Fibroblast of pulmonary artery (primary cell): ENCODE data around the gene WNT1.

ENCODE experiments used
- DNase-seq: peaks from one replicate; pipeline ENCODE4 v3.0.0-alpha.2; 2010; ENCODE audit warnings: low read depth
- H3K4me3 ChIP-seq: replicated peaks from 2 replicates; pipeline ENCODE4 v1.5.1; 2011; ENCODE audit warnings: low read depth, mild to moderate bottlenecking, control low read depth, low read length, moderate library complexity
- TF ChIP-seq, protein P1 (sequence below): IDR thresholded peaks from 2 replicates; pipeline ENCODE4 v1.5.1; 2011; ENCODE audit warnings: mild to moderate bottlenecking, control low read depth, low read length, inconsistent platforms; ENCODE audit errors: missing control alignments

WNT1 gene

DNA sequence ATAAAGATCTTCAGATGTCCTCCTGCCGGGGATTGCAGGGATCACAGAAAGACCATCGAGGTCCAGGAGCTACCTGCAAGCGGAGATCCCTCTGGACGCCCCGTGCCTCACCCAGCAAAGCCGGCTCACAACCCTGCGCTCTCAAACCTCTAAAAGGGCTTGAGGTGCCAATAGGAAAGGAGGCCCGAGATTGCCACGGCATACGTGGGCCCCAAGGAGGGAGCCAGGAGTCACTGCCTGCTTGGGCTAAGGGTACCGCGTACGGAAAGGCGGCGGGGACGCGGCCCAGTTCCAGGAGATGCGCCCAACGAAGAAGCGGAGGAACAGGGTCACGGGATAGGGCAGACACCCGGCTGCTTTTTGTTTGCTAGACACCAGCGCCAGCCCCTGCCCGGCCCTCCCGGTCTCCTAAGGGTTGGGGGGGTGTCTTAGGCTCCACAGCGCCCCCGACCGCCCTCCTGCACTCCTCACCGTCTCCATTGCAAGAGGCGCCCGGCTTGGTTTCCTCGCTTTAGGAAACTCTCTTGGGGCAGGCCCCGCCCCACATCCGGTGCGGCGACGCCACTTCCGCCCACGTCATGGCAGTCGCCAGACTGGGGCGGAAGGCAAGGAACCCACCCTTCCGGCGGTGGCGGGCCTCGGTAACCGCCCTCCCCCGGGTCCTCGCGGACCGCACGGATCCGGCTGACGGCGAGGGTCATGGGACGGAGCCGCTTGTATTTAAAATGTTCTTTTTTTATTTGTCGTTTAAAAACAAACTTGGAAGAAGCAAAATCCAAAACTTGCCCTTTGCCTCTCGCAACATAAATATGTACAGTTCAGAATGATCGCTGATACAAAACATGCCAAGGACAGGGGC lies 40.4 kb downstream of the WNT1 start, which contains the start of gene PRKAG1:
Gene PRKAG1, minus strand, starts transcription at position 516 of the 859 bp plus-strand sequence. Its CDS starts 36 bp downstream, at position 480.
- TF ChIP-seq, protein P1, sequence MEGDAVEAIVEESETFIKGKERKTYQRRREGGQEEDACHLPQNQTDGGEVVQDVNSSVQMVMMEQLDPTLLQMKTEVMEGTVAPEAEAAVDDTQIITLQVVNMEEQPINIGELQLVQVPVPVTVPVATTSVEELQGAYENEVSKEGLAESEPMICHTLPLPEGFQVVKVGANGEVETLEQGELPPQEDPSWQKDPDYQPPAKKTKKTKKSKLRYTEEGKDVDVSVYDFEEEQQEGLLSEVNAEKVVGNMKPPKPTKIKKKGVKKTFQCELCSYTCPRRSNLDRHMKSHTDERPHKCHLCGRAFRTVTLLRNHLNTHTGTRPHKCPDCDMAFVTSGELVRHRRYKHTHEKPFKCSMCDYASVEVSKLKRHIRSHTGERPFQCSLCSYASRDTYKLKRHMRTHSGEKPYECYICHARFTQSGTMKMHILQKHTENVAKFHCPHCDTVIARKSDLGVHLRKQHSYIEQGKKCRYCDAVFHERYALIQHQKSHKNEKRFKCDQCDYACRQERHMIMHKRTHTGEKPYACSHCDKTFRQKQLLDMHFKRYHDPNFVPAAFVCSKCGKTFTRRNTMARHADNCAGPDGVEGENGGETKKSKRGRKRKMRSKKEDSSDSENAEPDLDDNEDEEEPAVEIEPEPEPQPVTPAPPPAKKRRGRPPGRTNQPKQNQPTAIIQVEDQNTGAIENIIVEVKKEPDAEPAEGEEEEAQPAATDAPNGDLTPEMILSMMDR: peak; percentile 42
- DNase-seq: peak; percentile 98

DNA sequence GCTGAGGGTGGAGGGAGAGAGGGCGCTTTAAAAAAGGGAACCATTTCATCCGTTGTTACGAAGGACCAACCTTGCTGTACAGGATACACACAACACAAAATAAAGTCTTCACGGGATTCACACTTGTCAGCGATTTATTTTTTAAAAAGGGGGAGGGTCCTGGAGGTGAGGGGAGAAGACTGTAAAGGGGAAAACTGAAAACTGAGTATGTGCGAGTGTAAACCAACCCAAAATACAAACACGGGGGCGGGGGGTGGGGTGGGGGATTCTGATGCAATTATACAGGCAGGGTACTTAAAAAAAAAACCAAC lies 41.0 kb downstream of the WNT1 start:
- TF ChIP-seq, protein P1: no peak
- peak overlapping the region; percentile 98 for H3K4me3 ChIP-seq
- DNase-seq: no peak

More for the DNA sequence above, 40.4 kb downstream of the WNT1 start, which contains the start of gene PRKAG1:
- H3K4me3 ChIP-seq: peak within 1 kb of the TSS; percentile 98

DNA sequence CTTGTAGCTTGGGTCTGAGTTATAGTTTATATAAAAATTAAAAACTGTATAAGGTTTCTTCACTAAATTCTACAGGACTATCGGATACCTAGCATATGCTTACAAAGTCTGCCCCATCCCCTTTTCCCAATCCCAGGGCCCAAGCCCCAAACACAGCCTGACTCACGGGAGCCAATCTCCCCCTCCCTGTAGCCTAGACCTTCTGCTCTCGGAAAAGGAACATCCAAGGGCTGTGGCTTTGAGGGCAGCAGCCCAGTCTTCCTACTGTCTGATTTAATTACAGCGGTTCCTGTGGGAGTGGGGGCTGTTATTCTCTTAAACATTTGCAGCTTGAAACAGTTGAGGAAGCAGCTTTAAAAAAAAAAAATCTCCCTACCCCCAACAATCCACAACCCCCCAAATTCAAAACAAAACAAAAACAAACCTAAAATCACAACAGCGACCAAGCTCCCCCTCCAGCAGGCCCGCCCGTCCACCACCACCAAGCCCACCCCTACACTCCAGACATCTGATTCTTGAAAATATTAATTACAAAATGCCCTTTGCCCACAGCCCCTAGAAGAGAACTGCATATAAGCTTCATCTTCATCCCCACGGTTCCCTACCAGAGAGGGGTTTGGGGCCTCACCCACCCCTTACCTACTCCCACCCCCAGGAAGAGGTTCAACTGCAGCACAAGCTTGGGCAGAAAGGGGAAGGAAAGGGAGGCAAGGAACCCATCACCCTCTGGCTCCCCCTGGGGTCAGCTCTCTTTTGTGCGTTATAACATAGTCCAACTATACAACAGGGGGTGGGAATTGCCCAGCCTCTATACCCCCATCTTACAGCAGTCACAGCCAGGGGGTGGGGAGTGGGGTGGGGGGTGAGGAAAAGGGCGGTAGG lies 41.6 kb downstream of the WNT1 start:
- DNase-seq: peak; percentile 38

DNA sequence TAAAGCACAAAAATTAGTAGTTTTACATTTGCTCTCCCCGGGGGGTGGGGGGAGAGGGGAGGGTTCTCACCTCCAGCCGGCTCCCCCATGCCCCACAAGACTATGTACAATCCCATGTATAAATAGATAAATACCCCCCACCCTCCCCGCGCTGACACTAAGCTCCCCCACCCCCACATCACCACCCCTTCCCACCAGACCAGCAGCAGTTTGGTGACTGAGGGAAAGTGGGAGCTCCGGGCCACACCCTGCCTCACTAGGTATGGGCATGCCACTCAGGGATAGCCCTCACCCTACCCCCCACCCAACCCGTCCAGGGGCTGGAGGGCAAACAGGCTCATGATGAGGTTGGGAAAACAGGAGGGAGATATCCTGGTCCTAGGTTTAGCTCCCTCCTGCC lies 42.3 kb downstream of the WNT1 start:
- no peak for DNase-seq
- TF ChIP-seq, protein P1: no peak
- H3K4me3 ChIP-seq: no peak overlapping the region

More for the DNA sequence above, 41.6 kb downstream of the WNT1 start:
- TF ChIP-seq, protein P1: peak; percentile 43
- H3K4me3 ChIP-seq: no peak overlapping the region

DNA sequence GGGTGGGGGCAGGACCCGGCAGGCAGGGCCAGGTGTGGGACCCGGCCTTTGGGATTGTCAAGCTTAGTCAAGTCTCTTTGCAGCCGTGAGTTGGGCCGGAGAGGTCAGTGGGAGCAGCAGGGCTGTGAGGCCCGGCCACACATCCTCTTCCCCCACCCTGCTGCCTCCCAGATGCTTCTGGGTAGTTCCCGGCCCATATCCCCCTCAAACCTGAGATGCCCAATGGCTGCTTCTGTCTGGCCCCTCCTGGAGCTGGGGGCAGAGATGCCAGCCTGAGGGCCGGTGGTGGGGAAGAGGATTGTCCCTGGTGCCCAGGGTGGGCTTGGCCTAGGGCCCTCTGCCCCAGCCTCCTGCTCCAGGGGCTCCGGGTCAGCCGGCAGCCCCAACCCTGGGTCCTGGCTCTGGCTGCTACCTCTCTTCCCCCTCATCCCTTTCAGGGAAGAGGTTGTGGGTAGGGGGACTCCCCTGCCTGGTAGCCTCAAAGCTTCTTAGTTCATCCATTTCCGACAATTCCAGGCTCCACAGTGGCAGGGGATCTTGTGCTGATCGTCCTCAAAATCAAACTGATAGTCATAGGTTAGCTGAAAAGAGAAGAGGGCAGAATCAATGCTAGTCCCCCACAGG lies 43.3 kb downstream of the WNT1 start:
- TF ChIP-seq, protein P1: no peak
- DNase-seq: no peak
- no peak overlapping the region for H3K4me3 ChIP-seq

DNA sequence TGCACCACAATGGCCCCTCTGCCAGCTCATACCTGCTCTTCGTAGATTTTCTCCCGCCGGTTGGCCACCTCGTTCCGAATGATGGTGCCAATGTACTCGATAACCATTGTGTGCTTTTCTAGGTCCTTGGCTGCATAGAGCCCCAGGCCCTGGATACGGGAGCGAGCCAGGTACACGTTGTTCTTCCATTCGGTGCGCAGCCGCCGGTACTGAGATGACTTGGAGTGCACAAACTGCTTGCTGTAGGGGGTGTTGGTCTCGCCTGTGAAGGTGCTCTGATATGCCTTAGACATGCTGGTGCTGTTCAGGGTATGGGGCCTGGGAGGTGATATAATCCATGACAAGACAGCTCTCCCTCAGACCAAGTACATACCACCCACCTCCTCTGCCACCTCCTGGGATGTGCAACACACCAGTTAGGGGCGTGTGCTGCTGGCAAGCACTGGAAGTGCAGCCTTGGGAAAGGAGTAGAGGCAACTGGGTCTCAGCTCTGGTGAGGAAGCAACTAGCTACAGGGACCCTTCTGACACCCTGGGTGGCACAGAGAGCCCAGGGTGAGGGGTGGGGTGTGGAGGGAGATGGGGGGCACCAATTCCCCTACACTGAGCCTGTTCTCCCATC lies 44.5 kb downstream of the WNT1 start:
- TF ChIP-seq, protein P1: no peak
- H3K4me3 ChIP-seq: no peak overlapping the region

More for the DNA sequence above, 44.5 kb downstream of the WNT1 start:
- DNase-seq: no peak
